Panc1 (cell line): ENCODE measurements around the gene SLC25A15. TPM values are rescaled to one million over a fixed set of nuclear protein-coding genes. Genes with fewer than 3 reads are reported as not detected.

Source experiments
- ATAC-seq: fragments of 200-7000 bp; cut with Tn5 transposase; 2 replicates; pipeline ENCODE4 v1.9.1; 2020; ENCODE audit warnings: mild to moderate bottlenecking, moderate library complexity
- BruUV-seq: library from RNA; stranded (reverse); fragments of 400-500 nt; replicated peaks from 2 replicates; lab custom pipeline; 2021; lab: Mats Ljungman, UMichigan
- CTCF ChIA-PET: fragments of 300-600 bp; sonication (Branson Sonifier 250); formaldehyde crosslinking; loops from one replicate; lab custom pipeline; 2022; ENCODE audit warnings: antibody characterized with exemption; lab: Charles Lee
- POLR2A ChIA-PET: fragments of 300-600 bp; sonication (Branson Sonifier 250); formaldehyde crosslinking; loops from one replicate; lab custom pipeline; 2022; ENCODE audit warnings: antibody characterized with exemption; lab: Charles Lee
- DNase-seq: peaks from one replicate; pipeline ENCODE4 v3.0.0-alpha.2; 2010; ENCODE audit warnings: low read depth, low spot score
- H3K27ac ChIP-seq: 2 replicates; pipeline ENCODE4 v1.5.1; 2011; ENCODE audit warnings: mild to moderate bottlenecking, low read length, inconsistent platforms
- H3K27me3 ChIP-seq: fragments of 200-500 bp; sonication (Bioruptor generic); 2 replicates; pipeline ENCODE4 v1.6.0; 2014; ENCODE audit warnings: low read length, inconsistent platforms; ENCODE audit not compliant: control insufficient read depth, insufficient read depth
- H3K36me3 ChIP-seq: fragments of 200-500 bp; sonication (Bioruptor generic); 2 replicates; pipeline ENCODE4 v1.5.1; 2014; ENCODE audit warnings: inconsistent platforms, mild to moderate bottlenecking, low read length, moderate library complexity; ENCODE audit not compliant: control insufficient read depth, insufficient read depth
- H3K4me1 ChIP-seq: 2 replicates; pipeline ENCODE4 v1.5.1; 2011; ENCODE audit warnings: inconsistent platforms, mild to moderate bottlenecking, low read length, moderate library complexity; ENCODE audit not compliant: control insufficient read depth, insufficient read depth
- H3K4me3 ChIP-seq, 2 experiments: 2 replicates each; pipeline ENCODE4 v1.5.1; 2011 to 2012; ENCODE audit warnings: low read depth in 2 of 2, low read length in 2 of 2, mild to moderate bottlenecking in 2 of 2, inconsistent platforms in 1 of 2, moderate library complexity in 1 of 2
- H3K9me3 ChIP-seq: fragments of 200-500 bp; sonication (Bioruptor generic); 2 replicates; pipeline ENCODE4 v1.5.1; 2014; ENCODE audit warnings: low read depth, mild to moderate bottlenecking, inconsistent platforms, low read length, moderate library complexity; ENCODE audit not compliant: control insufficient read depth, insufficient read depth
- CTCF ChIP-seq: fragments of 450-650 bp; IDR thresholded peaks from 2 replicates; pipeline ENCODE4 v1.5.1; 2017; ENCODE audit warnings: mild to moderate bottlenecking
- POLR2AphosphoS5 ChIP-seq: IDR thresholded peaks from 2 replicates; pipeline ENCODE4 v1.6.1; 2012; ENCODE audit warnings: mild to moderate bottlenecking, low read depth, low read length, moderate library complexity
- REST ChIP-seq, 2 experiments: IDR thresholded peaks; 2 replicates each; pipeline ENCODE4 v1.6.1; 2011 to 2012; ENCODE audit warnings: low read depth in 2 of 2, control low read depth in 1 of 2, low read length in 1 of 2, mild to moderate bottlenecking in 1 of 2, moderate library complexity in 1 of 2; ENCODE audit not compliant: insufficient read depth in 1 of 2
- SIN3A ChIP-seq: IDR thresholded peaks from 2 replicates; pipeline ENCODE4 v1.6.1; 2012; ENCODE audit warnings: low read depth, mild to moderate bottlenecking, low read length, moderate library complexity, borderline replicate concordance; ENCODE audit not compliant: insufficient read depth
- TCF7L2 ChIP-seq: IDR thresholded peaks from 2 replicates; pipeline ENCODE4 v1.6.1; 2011; ENCODE audit warnings: mild to moderate bottlenecking, low read depth, low read length, inconsistent platforms
- in situ Hi-C: cut with HindIII; loops from 2 replicates; pipeline ENCODE4 v1.10.0; 2016; ENCODE audit warnings: low sequenced_read_pairs, low pct_unique_long_range_greater_than_20kb
- intact Hi-C: fragments of 100-400 bp; cut with micrococcal nuclease; formaldehyde crosslinking; loops from one replicate; pipeline ENCODE4 v1.10.0; 2022; ENCODE audit not compliant: unreplicated experiment
- total RNA-seq: library from RNA; stranded (reverse); gene quantifications from one replicate; pipeline ENCODE4 v1.2.1, GENCODE V29; 2021; ENCODE audit not compliant: unreplicated experiment

Gene SLC25A15
- total RNA-seq, 1 experiment from 2014 or later = 16.4 TPM

- in situ Hi-C loops (no loop called here), intact Hi-C loops (no loop called here)
- Histone ChIP-seq H3K27ac (no peak overlapping the region), H3K27me3 (no peaks in the 10 kb centered on the region), H3K36me3 (no peaks in the 10 kb centered on the region), H3K9me3 (no peaks in the 10 kb centered on the region), H3K4me1 (no peaks in the 10 kb centered on the region), H3K4me3 (no peak overlapping the region; a peak in 1 of 4 replicates)
- ATAC-seq = peak; percentile 64
- 0 out of 2 replicates have a peak, but pooled peaks have one; percentile 1 for TF ChIP-seq CTCF
- TF ChIP-seq SIN3A = no peak
- no TSS peak for BruUV-seq
- ChIA-PET CTCF (interaction anchor here (0.5 to 1.0 kb wide), 4 partner anchors 12 to 215 kb away, joined by 3 to 4 read pairs (median 3); partner anchors contain the start of gene SLC25A15), POLR2A (no interaction called here)
- DNase-seq = no peak
These were observed 11.6 kb upstream of the SLC25A15 start for GRCh38 chr13:40777809-40778175.

GRCh38 chr13:40779049-40779448, 10.4 kb upstream of the SLC25A15 start:
- CTCF ChIA-PET = interaction anchor here (0.7 kb wide), 1 partner anchor 10 kb away, joined by 10 read pairs; no protein-coding TSS in a partner anchor
- Histone ChIP-seq H3K36me3 (no peaks in the 10 kb centered on the region), H3K27ac (no peak overlapping the region), H3K27me3 (no peaks in the 10 kb centered on the region), H3K4me3 (no peak overlapping the region), H3K9me3 (no peaks in the 10 kb centered on the region), H3K4me1 (no peaks in the 10 kb centered on the region)
- TF ChIP-seq SIN3A = no peak
- no peak for TF ChIP-seq TCF7L2
- TF ChIP-seq REST (IDR thresholded peaks at IDR 0.05; ENCODE audit: insufficient read depth in 1 of 2, low read depth in 2 of 2, low read length in 1 of 2) = no peak
- no peak for TF ChIP-seq CTCF
- no peak for TF ChIP-seq POLR2AphosphoS5
- DNase-seq (no peak), ATAC-seq (no peak)
- in situ Hi-C loops (no loop called here), intact Hi-C loops (no loop called here)
- no TSS peak for BruUV-seq
- POLR2A ChIA-PET = no interaction called here
